Breast epithelium (tissue), 3 donors: Measurements from ENCODE around the gene AK8.

Source experiments
- CTCF ChIP-seq, 3 donors: fragments of 450-650 bp; IDR thresholded peaks; one replicate each; pipeline ENCODE4 v1.5.1; 2016 to 2017; ENCODE audit warnings: antibody characterized with exemption in 3 of 3, mild to moderate bottlenecking in 3 of 3, moderate library complexity in 3 of 3
- POLR2A ChIP-seq: fragments of 450-650 bp; IDR thresholded peaks from one replicate; pipeline ENCODE4 v1.6.1; 2016; ENCODE audit warnings: antibody characterized with exemption, mild to moderate bottlenecking, moderate library complexity

- TF ChIP-seq POLR2A (no peak), CTCF (IDR thresholded peaks at IDR 0.05) (no peak)
These were observed 162.1 kb downstream of the AK8 start for GRCh38 chr9:132716007-132716406.
